ENCODE measurements around the gene C12orf43. TPM values are rescaled to one million over a fixed set of nuclear protein-coding genes. Genes with fewer than 3 reads are reported as not detected.
"Not testable (repeated sequence)": the region's sequence is repeated elsewhere in the genome, so short reads cannot be mapped to it uniquely, and the experiment has no call there.

C12orf43 gene
- 10.6 TPM for polyA plus RNA-seq (ENCODE audit: insufficient read length)

- peak; percentile 84 for DNase-seq (ENCODE audit: low read depth)
Measured at GRCh38 chr12:121015825-121016766, at the start of gene C12orf43. TSS of gene C12orf43 (minus strand) at chr12:121016487. CDS start at chr12:121016474, 13 bp downstream.

GRCh38 chr12:121065345-121065744 lies 49.1 kb upstream of the C12orf43 start:
- no peak for DNase-seq (ENCODE audit: low read depth)

GRCh38 chr12:121064586-121064985 lies 48.3 kb upstream of the C12orf43 start:
- DNase-seq (ENCODE audit: low read depth) = not testable (repeated sequence)

- no peak for DNase-seq (ENCODE audit: low read depth)
Measured at GRCh38 chr12:121064116-121064515, 47.8 kb upstream of the C12orf43 start.

- DNase-seq (ENCODE audit: low read depth) = no peak
Measured at GRCh38 chr12:121062391-121063045, 46.2 kb upstream of the C12orf43 start.

GRCh38 chr12:121061831-121062230 lies 45.5 kb upstream of the C12orf43 start:
- peak; percentile 13 for DNase-seq (ENCODE audit: low read depth)

- DNase-seq (ENCODE audit: low read depth) = peak; percentile 26
Measured at GRCh38 chr12:121060149-121061001, 44.1 kb upstream of the C12orf43 start.

- DNase-seq (ENCODE audit: low read depth) = no peak
Measured at GRCh38 chr12:121059031-121059898, 43.0 kb upstream of the C12orf43 start.

- DNase-seq (ENCODE audit: low read depth) = no peak
Measured at GRCh38 chr12:121057794-121058193, 41.5 kb upstream of the C12orf43 start.

- DNase-seq (ENCODE audit: low read depth) = no peak
Measured at GRCh38 chr12:121053706-121054105, 37.4 kb upstream of the C12orf43 start.

- DNase-seq (ENCODE audit: low read depth) = no peak
Measured at GRCh38 chr12:121050725-121051124, 34.4 kb upstream of the C12orf43 start.

GRCh38 chr12:121048442-121048841 lies 32.2 kb upstream of the C12orf43 start:
- no peak for DNase-seq (ENCODE audit: low read depth)

- DNase-seq (ENCODE audit: low read depth) = not testable (repeated sequence)
Measured at GRCh38 chr12:121047400-121047799, 31.1 kb upstream of the C12orf43 start.

- no peak for DNase-seq (ENCODE audit: low read depth)
Measured at GRCh38 chr12:121043067-121043466, 26.8 kb upstream of the C12orf43 start.

GRCh38 chr12:121038861-121039668 lies 22.8 kb upstream of the C12orf43 start, which contains the start of gene OASL:
TSS of gene OASL (minus strand) at chr12:121039246. CDS start at chr12:121038971, 275 bp downstream.
- no peak for DNase-seq (ENCODE audit: low read depth)

GRCh38 chr12:121036810-121037326 lies 20.6 kb upstream of the C12orf43 start:
- no peak for DNase-seq (ENCODE audit: low read depth)

- DNase-seq (ENCODE audit: low read depth) = no peak
Measured at GRCh38 chr12:121034616-121035305, 18.5 kb upstream of the C12orf43 start.

- DNase-seq (ENCODE audit: low read depth) = no peak
Measured at GRCh38 chr12:121033625-121034349, 17.5 kb upstream of the C12orf43 start.
